SK-N-DZ (cell line): ENCODE results near the gene YIF1B.

Experiments
- DNase-seq: peaks from one replicate; pipeline ENCODE4 v3.0.0-alpha.2; 2015; ENCODE audit warnings: low spot score

The YIF1B gene

GRCh38 chr19:38306236-38306635, 9.5 kb downstream of the YIF1B start:
- no peak for DNase-seq

GRCh38 chr19:38304866-38305429, 10.8 kb downstream of the YIF1B start:
- no peak for DNase-seq

GRCh38 chr19:38304352-38304865, 11.3 kb downstream of the YIF1B start:
- no peak for DNase-seq

GRCh38 chr19:38303517-38304351, 12.0 kb downstream of the YIF1B start, which contains the start of gene C19orf33:
Gene C19orf33, plus strand, starts transcription at chr19:38304251. Its CDS starts 11 bp downstream, at chr19:38304262.
- DNase-seq: no peak

- no peak for DNase-seq
These were observed 16.7 kb downstream of the YIF1B start for GRCh38 chr19:38298821-38299680.

- DNase-seq: no peak
These were observed 21.7 kb downstream of the YIF1B start for GRCh38 chr19:38294090-38294489.

GRCh38 chr19:38293281-38293680, 22.5 kb downstream of the YIF1B start:
- DNase-seq: no peak

- no peak for DNase-seq
These were observed 23.9 kb downstream of the YIF1B start for GRCh38 chr19:38291855-38292254.

- DNase-seq: no peak
These were observed 25.1 kb downstream of the YIF1B start for GRCh38 chr19:38290631-38291147.

- DNase-seq: no peak
These were observed 25.8 kb downstream of the YIF1B start for GRCh38 chr19:38289955-38290354.

GRCh38 chr19:38288123-38288855, 27.5 kb downstream of the YIF1B start:
- no peak for DNase-seq

GRCh38 chr19:38287604-38288003, 28.1 kb downstream of the YIF1B start:
- DNase-seq: no peak

- no peak for DNase-seq
These were observed 30.2 kb downstream of the YIF1B start for GRCh38 chr19:38285567-38285966.

- DNase-seq: no peak
These were observed 31.3 kb downstream of the YIF1B start for GRCh38 chr19:38284422-38284821.

GRCh38 chr19:38283271-38283670, 32.5 kb downstream of the YIF1B start:
- DNase-seq: no peak

- DNase-seq: no peak
These were observed 33.8 kb downstream of the YIF1B start for GRCh38 chr19:38281811-38282566.

GRCh38 chr19:38280030-38280921, 35.5 kb downstream of the YIF1B start:
- DNase-seq: no peak

- no peak for DNase-seq
These were observed 37.0 kb downstream of the YIF1B start for GRCh38 chr19:38278751-38279150.

GRCh38 chr19:38277969-38278680, 37.6 kb downstream of the YIF1B start:
- DNase-seq: no peak
